ENCODE measurements around the gene LYPD8.

Gene LYPD8

DNA sequence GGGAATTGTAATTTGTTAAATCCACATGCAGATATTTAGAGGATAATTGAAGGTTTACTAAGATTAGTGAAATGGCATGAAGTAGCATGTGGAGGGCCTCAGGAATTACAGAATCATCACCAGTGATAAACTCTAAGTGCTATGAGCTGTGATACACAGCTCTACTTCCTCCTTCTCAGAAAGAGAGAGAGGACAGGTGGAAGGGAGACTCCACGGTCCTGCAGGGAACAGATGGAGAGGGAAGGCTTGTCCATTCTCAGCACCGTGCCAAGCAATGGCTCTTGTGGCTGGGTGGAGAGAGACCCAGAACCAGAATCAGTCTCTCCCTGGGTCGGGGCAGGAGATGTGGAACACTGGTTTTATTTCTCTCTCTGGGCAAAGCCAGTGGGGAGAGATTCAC lies 27.8 kb upstream of the LYPD8 start:
- DNase-seq, result no peak
- Mint-ChIP-seq H3K36me3 (ENCODE audit: low read depth) (no peaks in the 10 kb centered on the region), H3K4me3 (no peak overlapping the region), H3K27ac (no peak overlapping the region), H3K27me3 (peaks cover 27% of the 10 kb centered on the region), H3K9me3 (peaks cover 8% of the 10 kb centered on the region), H3K4me1 (ENCODE audit: low read depth) (peaks cover 4% of the 10 kb centered on the region)

DNA sequence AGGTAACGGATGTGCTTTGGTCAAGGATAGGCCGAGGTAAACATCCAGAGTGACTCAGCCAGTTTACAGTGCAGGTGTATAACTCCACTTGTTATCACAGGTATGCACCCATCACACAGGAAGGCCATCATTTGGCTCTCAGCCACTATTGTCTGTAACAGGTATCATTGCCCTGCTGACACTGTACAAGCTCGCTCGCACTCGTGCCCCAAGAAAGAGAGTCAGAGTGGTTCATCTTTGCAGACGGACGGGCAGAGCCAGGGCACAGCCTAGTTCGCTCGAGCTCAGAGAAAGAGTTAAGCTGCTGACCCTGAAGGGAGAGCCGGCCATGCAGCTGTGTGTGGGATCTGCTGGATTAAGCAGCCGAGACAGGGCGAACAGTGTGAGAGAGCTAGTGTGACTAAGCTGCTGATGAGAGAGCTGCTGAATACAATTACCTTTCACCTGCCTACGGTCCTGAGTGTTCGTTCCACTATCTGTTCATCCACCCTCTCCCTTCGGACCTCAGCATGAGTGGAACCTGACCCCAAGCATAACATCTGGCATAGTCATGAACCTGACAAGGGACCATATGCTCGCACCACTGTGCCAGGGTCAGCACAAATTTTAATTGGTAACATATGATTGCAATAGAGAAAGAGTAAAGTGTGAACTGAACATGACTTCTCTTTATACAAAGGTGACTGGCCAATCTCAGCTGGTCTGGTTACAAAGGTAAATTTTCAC lies 27.0 kb upstream of the LYPD8 start:
- peaks cover 27% of the 10 kb centered on the region for H3K27me3 Mint-ChIP-seq
- no peak overlapping the region for H3K4me3 Mint-ChIP-seq
- H3K36me3 Mint-ChIP-seq (ENCODE audit: low read depth), result no peaks in the 10 kb centered on the region
- H3K27ac Mint-ChIP-seq, result no peak overlapping the region
- DNase-seq, result no peak
- H3K4me1 Mint-ChIP-seq (ENCODE audit: low read depth), result peaks cover 4% of the 10 kb centered on the region
- peaks cover 11% of the 10 kb centered on the region for H3K9me3 Mint-ChIP-seq

GRCh38 chr1:248779350-248779749 lies 23.8 kb upstream of the LYPD8 start:
- Mint-ChIP-seq H3K4me3 (no peak overlapping the region), H3K36me3 (ENCODE audit: low read depth) (no peaks in the 10 kb centered on the region), H3K4me1 (ENCODE audit: low read depth) (peaks cover 4% of the 10 kb centered on the region), H3K9me3 (peaks cover 21% of the 10 kb centered on the region), H3K27ac (no peak overlapping the region), H3K27me3 (peaks cover 24% of the 10 kb centered on the region)
- DNase-seq, result no peak

DNA sequence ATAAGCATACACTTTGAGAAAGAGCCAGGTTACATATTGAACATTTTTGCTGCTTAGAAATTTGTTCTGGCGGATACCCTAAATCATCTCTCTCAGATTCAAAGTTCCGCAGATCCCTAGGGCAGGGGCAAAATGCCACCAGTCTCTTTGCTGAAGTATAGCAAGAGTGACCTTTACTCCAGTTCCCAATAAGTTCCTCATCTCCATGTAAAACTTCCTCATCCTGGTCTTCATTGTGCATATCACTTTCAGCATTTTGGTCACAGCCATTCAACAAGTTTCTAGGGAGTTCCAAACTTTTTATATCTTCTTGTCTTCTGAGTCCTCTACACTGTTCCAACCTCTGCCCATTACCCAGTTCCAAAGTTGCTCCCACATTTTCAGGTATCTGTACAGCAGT lies 23.3 kb upstream of the LYPD8 start:
- Mint-ChIP-seq H3K4me1 (ENCODE audit: low read depth) (peaks cover 4% of the 10 kb centered on the region), H3K36me3 (ENCODE audit: low read depth) (no peaks in the 10 kb centered on the region), H3K27me3 (peaks cover 24% of the 10 kb centered on the region), H3K27ac (no peak overlapping the region), H3K4me3 (no peak overlapping the region), H3K9me3 (peaks cover 21% of the 10 kb centered on the region)
- no peak for DNase-seq

GRCh38 chr1:248776991-248777390 lies 21.4 kb upstream of the LYPD8 start:
- no peaks in the 10 kb centered on the region for H3K36me3 Mint-ChIP-seq (ENCODE audit: low read depth)
- H3K27ac Mint-ChIP-seq, result no peak overlapping the region
- DNase-seq, result no peak
- H3K4me3 Mint-ChIP-seq, result no peak overlapping the region
- peaks cover 15% of the 10 kb centered on the region for H3K27me3 Mint-ChIP-seq
- H3K4me1 Mint-ChIP-seq (ENCODE audit: low read depth), result peaks cover 4% of the 10 kb centered on the region
- H3K9me3 Mint-ChIP-seq, result peaks cover 21% of the 10 kb centered on the region

DNA sequence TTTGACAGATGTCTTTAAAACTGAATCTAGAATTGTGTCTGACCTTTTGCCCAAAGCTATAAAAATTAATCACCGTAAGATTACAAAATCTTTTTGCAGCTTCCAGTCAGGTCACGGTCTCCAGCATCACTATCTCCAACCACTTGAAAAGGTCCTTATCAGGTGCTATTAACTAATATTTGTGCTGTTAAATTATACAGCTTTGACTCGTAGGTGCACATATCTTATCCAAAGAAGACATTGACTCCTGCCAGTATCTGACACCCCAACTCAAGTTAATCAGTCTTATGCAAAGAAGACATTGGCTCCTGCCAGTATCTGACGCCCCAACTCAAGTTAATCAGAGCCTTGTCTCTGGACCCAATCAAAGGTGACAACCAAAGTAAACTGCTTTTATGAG lies 19.9 kb upstream of the LYPD8 start:
- no peak overlapping the region for H3K27ac Mint-ChIP-seq
- H3K9me3 Mint-ChIP-seq, result peaks cover 13% of the 10 kb centered on the region
- peaks cover 12% of the 10 kb centered on the region for H3K27me3 Mint-ChIP-seq
- no peaks in the 10 kb centered on the region for H3K36me3 Mint-ChIP-seq (ENCODE audit: low read depth)
- no peak overlapping the region for H3K4me3 Mint-ChIP-seq
- no peak for DNase-seq
- peaks cover 4% of the 10 kb centered on the region for H3K4me1 Mint-ChIP-seq (ENCODE audit: low read depth)

- Mint-ChIP-seq H3K27me3 (peaks cover 17% of the 10 kb centered on the region), H3K9me3 (peaks cover 5% of the 10 kb centered on the region), H3K4me1 (ENCODE audit: low read depth) (no peaks in the 10 kb centered on the region), H3K36me3 (ENCODE audit: low read depth) (no peaks in the 10 kb centered on the region), H3K4me3 (no peak overlapping the region), H3K27ac (no peak overlapping the region)
- DNase-seq, result no peak
Measured at GRCh38 chr1:248759644-248760043, 4.1 kb upstream of the LYPD8 start.

GRCh38 chr1:248758352-248758751 lies 2.8 kb upstream of the LYPD8 start:
- H3K4me1 Mint-ChIP-seq (ENCODE audit: low read depth), result no peaks in the 10 kb centered on the region
- no peaks in the 10 kb centered on the region for H3K36me3 Mint-ChIP-seq (ENCODE audit: low read depth)
- H3K4me3 Mint-ChIP-seq, result no peak overlapping the region
- no peak for DNase-seq
- H3K9me3 Mint-ChIP-seq, result peaks cover 5% of the 10 kb centered on the region
- H3K27me3 Mint-ChIP-seq, result peaks cover 17% of the 10 kb centered on the region
- H3K27ac Mint-ChIP-seq, result no peak overlapping the region

DNA sequence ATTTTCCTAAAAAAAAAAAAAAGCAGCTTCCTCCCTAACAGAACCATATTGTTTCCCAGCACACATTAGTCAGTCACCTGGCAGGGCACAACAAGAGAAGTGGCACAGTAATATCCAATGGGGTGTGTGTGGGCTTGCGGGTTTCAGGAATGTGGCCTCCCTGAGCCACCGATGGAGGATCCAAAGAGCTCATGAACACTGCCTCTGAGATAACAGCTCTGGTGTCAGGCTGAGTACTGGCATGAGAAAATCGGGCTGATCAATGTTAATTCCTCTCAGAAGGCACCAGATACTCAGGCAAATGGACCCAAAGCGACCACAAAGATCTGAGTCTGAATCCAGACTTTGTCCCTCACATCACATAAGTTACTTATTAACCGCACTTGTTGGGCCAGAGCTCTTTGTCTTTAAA lies 2.2 kb upstream of the LYPD8 start:
- no peak for DNase-seq
- H3K4me1 Mint-ChIP-seq (ENCODE audit: low read depth), result no peaks in the 10 kb centered on the region
- H3K4me3 Mint-ChIP-seq, result no peak overlapping the region
- H3K36me3 Mint-ChIP-seq (ENCODE audit: low read depth), result no peaks in the 10 kb centered on the region
- no peak overlapping the region for H3K27ac Mint-ChIP-seq
- peaks cover 17% of the 10 kb centered on the region for H3K27me3 Mint-ChIP-seq
- peaks cover 5% of the 10 kb centered on the region for H3K9me3 Mint-ChIP-seq

DNA sequence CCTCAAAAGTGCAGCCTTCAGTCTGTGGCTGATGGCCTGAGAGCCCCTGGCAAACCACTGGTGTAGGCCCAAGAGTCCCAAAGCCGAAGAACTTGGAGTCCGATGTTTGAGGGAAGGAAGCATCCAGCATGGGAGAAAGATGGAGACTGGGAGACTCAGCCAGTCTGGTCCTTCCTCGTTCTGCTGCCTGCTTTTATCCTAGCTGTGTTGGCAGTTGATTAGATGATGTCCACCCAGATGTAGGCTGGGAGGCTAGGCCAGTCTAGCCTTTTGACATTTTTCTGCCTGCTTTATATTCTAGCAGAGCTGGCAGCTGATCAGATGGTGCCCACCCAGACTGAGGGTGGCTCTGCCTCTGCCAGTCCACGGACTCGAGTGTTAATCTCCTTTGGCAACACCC lies 1.1 kb upstream of the LYPD8 start:
- no peak for DNase-seq
- Mint-ChIP-seq H3K27me3 (peaks cover 17% of the 10 kb centered on the region), H3K4me1 (ENCODE audit: low read depth) (peaks cover 5% of the 10 kb centered on the region), H3K4me3 (no peak overlapping the region), H3K36me3 (ENCODE audit: low read depth) (no peaks in the 10 kb centered on the region), H3K27ac (no peak overlapping the region), H3K9me3 (peaks cover 5% of the 10 kb centered on the region)

- no peaks in the 10 kb centered on the region for H3K9me3 Mint-ChIP-seq
- peaks cover 12% of the 10 kb centered on the region for H3K27me3 Mint-ChIP-seq
- H3K36me3 Mint-ChIP-seq (ENCODE audit: low read depth), result no peaks in the 10 kb centered on the region
- H3K27ac Mint-ChIP-seq, result no peak overlapping the region
- no peak overlapping the region for H3K4me3 Mint-ChIP-seq
- DNase-seq, result no peak
- H3K4me1 Mint-ChIP-seq (ENCODE audit: low read depth), result peaks cover 9% of the 10 kb centered on the region
Measured at GRCh38 chr1:248756151-248756550, 592 bp upstream of the LYPD8 start.

DNA sequence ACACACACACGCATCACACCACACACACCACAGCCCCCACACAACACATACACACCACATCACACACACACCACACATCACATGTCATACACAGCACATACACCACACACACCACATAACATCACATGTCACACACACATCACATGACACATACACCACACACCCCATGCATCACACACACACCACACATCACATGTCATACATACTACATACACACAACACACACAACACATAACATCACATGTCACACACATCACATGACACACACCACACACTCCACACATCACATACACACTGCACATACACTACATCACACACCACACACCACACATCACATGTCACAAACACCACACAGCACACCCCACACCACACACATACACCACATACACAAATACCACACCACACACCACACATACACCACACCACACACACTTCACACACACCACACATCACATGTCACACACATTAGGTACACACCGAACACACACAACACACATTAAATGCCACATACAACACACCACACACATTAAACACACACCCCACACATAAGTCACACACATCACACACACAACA lies 1.8 kb downstream of the LYPD8 start:
- peaks cover 8% of the 10 kb centered on the region for H3K27me3 Mint-ChIP-seq
- peaks cover 14% of the 10 kb centered on the region for H3K4me1 Mint-ChIP-seq (ENCODE audit: low read depth)
- DNase-seq, result no peak
- no peaks in the 10 kb centered on the region for H3K9me3 Mint-ChIP-seq
- no peaks in the 10 kb centered on the region for H3K36me3 Mint-ChIP-seq (ENCODE audit: low read depth)
- H3K4me3 Mint-ChIP-seq, result no peak overlapping the region
- H3K27ac Mint-ChIP-seq, result no peak overlapping the region

- Mint-ChIP-seq H3K9me3 (no peaks in the 10 kb centered on the region), H3K27me3 (peaks cover 5% of the 10 kb centered on the region), H3K27ac (no peak overlapping the region), H3K4me1 (ENCODE audit: low read depth) (peaks cover 14% of the 10 kb centered on the region), H3K36me3 (ENCODE audit: low read depth) (no peaks in the 10 kb centered on the region), H3K4me3 (no peak overlapping the region)
- no peak for DNase-seq
Measured at GRCh38 chr1:248753029-248753594, 2.4 kb downstream of the LYPD8 start.

DNA sequence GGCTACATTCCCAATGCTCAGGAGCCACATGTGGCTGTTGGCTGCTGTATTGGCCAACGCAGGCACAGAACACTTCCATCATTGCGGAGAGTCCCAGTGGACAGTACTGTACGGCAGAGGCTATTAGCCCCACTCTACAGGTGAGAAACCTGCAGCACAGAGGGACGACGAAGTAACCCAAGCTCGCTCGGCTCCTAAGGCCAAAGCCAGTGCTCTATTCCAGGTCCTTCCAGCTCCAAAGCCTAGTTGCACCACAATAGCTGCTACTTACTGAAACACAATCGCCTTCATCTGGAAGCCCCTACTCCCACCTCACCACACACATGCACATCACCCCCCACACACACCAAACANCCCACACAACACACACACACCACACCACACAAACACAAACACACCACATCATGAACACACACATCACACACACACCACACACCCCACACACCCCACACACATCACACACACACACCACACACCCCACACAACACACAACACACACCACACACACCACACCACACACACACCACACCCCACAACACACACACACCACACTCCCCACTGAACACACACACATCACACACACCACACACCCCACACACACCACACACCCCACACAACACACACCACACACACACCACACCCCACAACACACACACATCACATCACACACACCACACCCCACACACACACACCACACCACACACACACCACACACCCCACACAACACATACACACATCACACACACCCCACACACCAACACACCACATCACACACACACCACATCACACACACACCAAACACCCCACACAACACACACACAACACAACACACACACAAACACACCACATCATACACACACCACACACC lies 3.2 kb downstream of the LYPD8 start:
- no peaks in the 10 kb centered on the region for H3K27me3 Mint-ChIP-seq
- H3K4me3 Mint-ChIP-seq, result no peak overlapping the region
- no peak for DNase-seq
- H3K4me1 Mint-ChIP-seq (ENCODE audit: low read depth), result peaks cover 14% of the 10 kb centered on the region
- H3K9me3 Mint-ChIP-seq, result no peaks in the 10 kb centered on the region
- no peaks in the 10 kb centered on the region for H3K36me3 Mint-ChIP-seq (ENCODE audit: low read depth)
- H3K27ac Mint-ChIP-seq, result no peak overlapping the region

DNA sequence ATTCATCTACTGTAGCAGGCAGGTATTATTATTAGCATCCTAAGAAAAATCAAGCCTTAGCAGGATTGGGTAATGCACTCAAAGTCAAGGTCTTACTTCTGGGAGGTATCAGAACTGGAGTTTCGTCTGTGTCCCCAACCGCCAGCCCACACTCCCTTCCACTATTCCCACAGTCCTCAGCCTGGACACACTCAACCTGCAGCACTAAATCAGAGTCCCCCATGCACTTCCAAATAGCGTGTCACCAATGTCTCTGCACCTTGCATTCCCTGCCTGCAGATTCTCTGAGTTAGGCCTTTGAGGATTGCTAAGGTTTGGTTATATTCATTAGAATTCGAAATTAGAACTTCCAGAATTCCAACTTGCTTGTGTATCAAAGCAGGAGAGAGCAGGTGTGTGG lies 3.9 kb downstream of the LYPD8 start:
- no peaks in the 10 kb centered on the region for H3K27me3 Mint-ChIP-seq
- no peak overlapping the region for H3K4me3 Mint-ChIP-seq
- no peaks in the 10 kb centered on the region for H3K9me3 Mint-ChIP-seq
- no peaks in the 10 kb centered on the region for H3K36me3 Mint-ChIP-seq (ENCODE audit: low read depth)
- no peak for DNase-seq
- peaks cover 14% of the 10 kb centered on the region for H3K4me1 Mint-ChIP-seq (ENCODE audit: low read depth)
- no peak overlapping the region for H3K27ac Mint-ChIP-seq
